B cell (primary cell): ENCODE data around the gene ADCY1. TPM values are rescaled to one million over a fixed set of nuclear protein-coding genes. Genes with fewer than 3 reads are reported as not detected.

Source experiments
- ATAC-seq: fragments of 200-7000 bp; cut with Tn5 transposase; one replicate; pipeline ENCODE4 v1.10.0; 2021; ENCODE audit warnings: low read depth, mild to moderate bottlenecking, moderate number of reproducible peaks, moderate library complexity
- CTCF ChIA-PET: fragments of 350-600 bp; sonication (Branson Sonifier 250); formaldehyde crosslinking; loops from one replicate; lab custom pipeline; 2021; ENCODE audit warnings: antibody characterized with exemption, inconsistent platforms; lab: Charles Lee
- POLR2A ChIA-PET: fragments of 350-600 bp; sonication (Branson Sonifier 250); formaldehyde crosslinking; loops from one replicate; lab custom pipeline; 2021; ENCODE audit warnings: antibody characterized with exemption; lab: Charles Lee
- DNase-seq: peaks from one replicate; pipeline ENCODE4 v3.0.0; 2013
- H2AFZ ChIP-seq: 2 replicates; pipeline ENCODE4 v1.6.1; 2012; ENCODE audit warnings: mild to moderate bottlenecking, low read depth, low read length; ENCODE audit not compliant: insufficient read depth, poor library complexity, severe bottlenecking
- H3K27ac ChIP-seq, 2 donors: 1 replicate in 1 of 2; 2 replicates in 1 of 2; pipeline ENCODE4 v1.5.1; 2012 to 2013; ENCODE audit warnings: low read length in 2 of 2, mild to moderate bottlenecking in 2 of 2, moderate library complexity in 1 of 2
- H3K27me3 ChIP-seq, 4 experiments: fragments of 200-600 bp in 1 of 4; sonication (generic) in 1 of 4; replicated peaks in 1 of 4; 1 replicate in 2 of 4; 2 replicates in 2 of 4; pipeline versions ENCODE4 v1.6.1 to v1.7.0; 2013 to 2016; ENCODE audit warnings: low read length in 3 of 4, mild to moderate bottlenecking in 2 of 4, mixed read lengths in 1 of 4, moderate library complexity in 1 of 4; ENCODE audit not compliant: insufficient read depth in 4 of 4, control insufficient read depth in 3 of 4; ENCODE audit errors: control extremely low read depth in 1 of 4
- H3K36me3 ChIP-seq, 2 experiments: replicated peaks in 1 of 2; 1 replicate in 1 of 2; 2 replicates in 1 of 2; pipeline versions ENCODE4 v1.6.1 to v1.7.1; 2013; ENCODE audit warnings: low read length in 1 of 2; ENCODE audit not compliant: insufficient read depth in 2 of 2, control insufficient read depth in 1 of 2; ENCODE audit errors: control extremely low read depth in 1 of 2, extremely low read depth in 1 of 2
- H3K4me1 ChIP-seq, 2 donors: fragments of 200-600 bp in 1 of 2; sonication (generic) in 1 of 2; 1 replicate in 1 of 2; 2 replicates in 1 of 2; pipeline versions ENCODE4 v1.5.1 to v1.6.1; 2013 to 2017; ENCODE audit warnings: low read length in 2 of 2; ENCODE audit not compliant: control insufficient read depth in 2 of 2, insufficient read depth in 2 of 2
- H3K4me2 ChIP-seq: replicated peaks from 2 replicates; pipeline ENCODE3; 2012; ENCODE audit warnings: mild to moderate bottlenecking, low read depth, low read length; ENCODE audit not compliant: poor library complexity, severe bottlenecking
- H3K4me3 ChIP-seq, 5 experiments: fragments of 200-600 bp in 1 of 5; sonication (generic) in 1 of 5; 1 replicate in 3 of 5; 2 replicates in 2 of 5; pipeline versions ENCODE4 v1.5.1 to v1.7.0; 2011 to 2016; ENCODE audit warnings: low read length in 4 of 5, mild to moderate bottlenecking in 4 of 5, low read depth in 2 of 5, control low read depth in 1 of 5, moderate library complexity in 1 of 5; ENCODE audit not compliant: insufficient read depth in 1 of 5; ENCODE audit errors: control extremely low read depth in 1 of 5, extremely low read depth in 1 of 5
- H3K79me2 ChIP-seq: fragments of 200-600 bp; sonication (generic); one replicate; pipeline ENCODE4 v1.6.0; 2016; ENCODE audit warnings: low read length; ENCODE audit not compliant: control insufficient read depth, insufficient read depth
- H3K9ac ChIP-seq: fragments of 200-600 bp; sonication (generic); 2 replicates; pipeline ENCODE4 v1.6.1; 2017; ENCODE audit warnings: mild to moderate bottlenecking, low read length, moderate library complexity
- H3K9me3 ChIP-seq, 3 donors: one replicate each; pipeline versions ENCODE4 v1.6.1 to v1.7.1; 2013; ENCODE audit warnings: low read length in 2 of 3; ENCODE audit not compliant: control insufficient read depth in 2 of 3, insufficient read depth in 1 of 3; ENCODE audit errors: control extremely low read depth in 1 of 3
- H4K20me1 ChIP-seq: 2 replicates; pipeline ENCODE4 v1.6.0; 2012; ENCODE audit warnings: mild to moderate bottlenecking, low read length; ENCODE audit not compliant: insufficient read depth, control insufficient read depth, poor library complexity, severe bottlenecking
- H3K27ac Mint-ChIP-seq: one replicate; pipeline ENCODE4 v1.8.0; 2021; ENCODE audit warnings: mixed read lengths
- H3K27me3 Mint-ChIP-seq: one replicate; pipeline ENCODE4 v1.8.0; 2021; ENCODE audit warnings: mixed read lengths
- H3K4me1 Mint-ChIP-seq: one replicate; pipeline ENCODE4 v1.8.0; 2021; ENCODE audit warnings: mixed read lengths
- H3K4me3 Mint-ChIP-seq: one replicate; pipeline ENCODE4 v1.8.0; 2021; ENCODE audit warnings: mixed read lengths
- H3K9me3 Mint-ChIP-seq: one replicate; pipeline ENCODE4 v1.8.0; 2022; ENCODE audit warnings: mixed read lengths; ENCODE audit not compliant: insufficient read depth
- EZH2 ChIP-seq: IDR thresholded peaks from 2 replicates; pipeline ENCODE4 v1.6.1; 2012; ENCODE audit warnings: borderline replicate concordance, low read depth, mild to moderate bottlenecking, moderate library complexity, low read length; ENCODE audit not compliant: insufficient read depth, poor library complexity, severe bottlenecking
- WGBS: methylation state at CpG from one replicate; pipeline ENCODE4 v1.1.5; 2013; ENCODE audit warnings: missing lambda C conversion rate; ENCODE audit not compliant: insufficient coverage; 5-methylcytosine and 5-hydroxymethylcytosine counted together
- intact Hi-C: fragments of 100-400 bp; cut with micrococcal nuclease; formaldehyde crosslinking; loops from one replicate; pipeline ENCODE4 v1.10.0; 2022
- polyA plus RNA-seq: library from polyadenylated mRNA; depleted of rRNA; stranded (reverse); fragments of >200 nt; gene quantifications from 2 replicates; pipeline ENCODE4 v1.2.3, GENCODE V29; 2012
- total RNA-seq, 2 donors: library from RNA; stranded (reverse); fragments of 120-200 nt in 1 of 2; gene quantifications; 1 replicate in 1 of 2; 2 replicates in 1 of 2; pipeline versions ENCODE4 v1.2.3 to v1.2.4, GENCODE V29; 2013 to 2022
- TF ChIP-seq, protein P1 (sequence below): fragments of 200-600 bp; IDR thresholded peaks from one replicate; pipeline ENCODE4 v1.8.0; 2022; ENCODE audit warnings: antibody characterized with exemption, mild to moderate bottlenecking

ADCY1 gene
- total and polyA plus RNA-seq, 2 donors (not counting 1 experiment from before 2014, with no cell fraction given): 0.05 to 0.12 TPM

DNA sequence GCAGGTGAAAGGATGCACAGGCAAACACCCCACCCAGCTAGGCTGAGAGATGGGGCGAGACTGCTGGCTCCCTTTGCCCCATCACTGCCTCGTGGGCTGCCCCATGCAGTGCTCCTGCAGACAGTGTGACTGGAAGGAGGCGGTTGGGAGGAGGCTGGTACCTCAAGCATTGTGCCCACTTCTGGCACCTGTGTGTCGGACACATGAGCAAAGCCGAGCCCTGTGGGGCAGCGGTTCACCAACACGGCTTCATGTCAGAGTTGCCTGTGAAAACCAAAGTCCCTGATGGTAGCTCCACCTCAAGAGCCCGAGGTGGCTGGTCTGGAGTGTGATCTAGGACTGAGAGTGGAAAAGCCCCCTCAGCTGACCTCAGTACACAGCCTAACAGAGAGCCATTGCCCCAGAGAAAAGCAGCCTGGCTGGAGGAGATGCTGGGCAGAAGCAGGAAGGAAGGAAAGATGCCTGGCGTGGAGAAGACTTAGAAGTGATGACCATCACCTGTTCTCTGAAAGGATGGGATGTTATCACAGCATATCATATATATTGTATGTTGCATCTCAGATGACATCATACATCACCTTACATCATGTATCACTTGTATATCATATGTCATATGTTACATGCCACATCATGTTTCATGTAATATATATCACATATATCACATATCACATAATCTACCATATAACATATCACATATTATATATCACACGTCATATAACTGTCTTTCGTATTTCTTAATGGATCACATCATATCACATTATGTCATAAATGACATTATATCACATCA lies 75.6 kb downstream of the ADCY1 start:
- H2AFZ ChIP-seq: no peak overlapping the region
- H3K9me3 ChIP-seq: no peaks in the 10 kb centered on the region
- TF ChIP-seq, protein P1, sequence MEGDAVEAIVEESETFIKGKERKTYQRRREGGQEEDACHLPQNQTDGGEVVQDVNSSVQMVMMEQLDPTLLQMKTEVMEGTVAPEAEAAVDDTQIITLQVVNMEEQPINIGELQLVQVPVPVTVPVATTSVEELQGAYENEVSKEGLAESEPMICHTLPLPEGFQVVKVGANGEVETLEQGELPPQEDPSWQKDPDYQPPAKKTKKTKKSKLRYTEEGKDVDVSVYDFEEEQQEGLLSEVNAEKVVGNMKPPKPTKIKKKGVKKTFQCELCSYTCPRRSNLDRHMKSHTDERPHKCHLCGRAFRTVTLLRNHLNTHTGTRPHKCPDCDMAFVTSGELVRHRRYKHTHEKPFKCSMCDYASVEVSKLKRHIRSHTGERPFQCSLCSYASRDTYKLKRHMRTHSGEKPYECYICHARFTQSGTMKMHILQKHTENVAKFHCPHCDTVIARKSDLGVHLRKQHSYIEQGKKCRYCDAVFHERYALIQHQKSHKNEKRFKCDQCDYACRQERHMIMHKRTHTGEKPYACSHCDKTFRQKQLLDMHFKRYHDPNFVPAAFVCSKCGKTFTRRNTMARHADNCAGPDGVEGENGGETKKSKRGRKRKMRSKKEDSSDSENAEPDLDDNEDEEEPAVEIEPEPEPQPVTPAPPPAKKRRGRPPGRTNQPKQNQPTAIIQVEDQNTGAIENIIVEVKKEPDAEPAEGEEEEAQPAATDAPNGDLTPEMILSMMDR: no peak
- Mint-ChIP-seq H3K4me1 (no peaks in the 10 kb centered on the region), H3K27ac (no peak overlapping the region), H3K4me3 (no peak overlapping the region), H3K27me3 (no peaks in the 10 kb centered on the region), H3K9me3 (no peaks in the 10 kb centered on the region)
- no peak overlapping the region for H3K4me2 ChIP-seq
- 89% methylated on average over 7 of the region's 11 CpGs for WGBS
- ChIA-PET POLR2A (no interaction called here), CTCF (no interaction called here)
- no peak overlapping the region for H3K9ac ChIP-seq
- peaks cover 0 to 4% (median 0%) of the 10 kb centered on the region in 4 experiments for H3K27me3 ChIP-seq
- H3K4me1 ChIP-seq: no peaks in the 10 kb centered on the region
- DNase-seq (no peak), ATAC-seq (no peak)
- no peak overlapping the region for H3K27ac ChIP-seq
- H3K79me2 ChIP-seq: no peaks in the 10 kb centered on the region
- intact Hi-C loops: no loop called here
- no peaks in the 10 kb centered on the region for H4K20me1 ChIP-seq
- no peak overlapping the region for H3K4me3 ChIP-seq
- H3K36me3 ChIP-seq: no peaks in the 10 kb centered on the region

DNA sequence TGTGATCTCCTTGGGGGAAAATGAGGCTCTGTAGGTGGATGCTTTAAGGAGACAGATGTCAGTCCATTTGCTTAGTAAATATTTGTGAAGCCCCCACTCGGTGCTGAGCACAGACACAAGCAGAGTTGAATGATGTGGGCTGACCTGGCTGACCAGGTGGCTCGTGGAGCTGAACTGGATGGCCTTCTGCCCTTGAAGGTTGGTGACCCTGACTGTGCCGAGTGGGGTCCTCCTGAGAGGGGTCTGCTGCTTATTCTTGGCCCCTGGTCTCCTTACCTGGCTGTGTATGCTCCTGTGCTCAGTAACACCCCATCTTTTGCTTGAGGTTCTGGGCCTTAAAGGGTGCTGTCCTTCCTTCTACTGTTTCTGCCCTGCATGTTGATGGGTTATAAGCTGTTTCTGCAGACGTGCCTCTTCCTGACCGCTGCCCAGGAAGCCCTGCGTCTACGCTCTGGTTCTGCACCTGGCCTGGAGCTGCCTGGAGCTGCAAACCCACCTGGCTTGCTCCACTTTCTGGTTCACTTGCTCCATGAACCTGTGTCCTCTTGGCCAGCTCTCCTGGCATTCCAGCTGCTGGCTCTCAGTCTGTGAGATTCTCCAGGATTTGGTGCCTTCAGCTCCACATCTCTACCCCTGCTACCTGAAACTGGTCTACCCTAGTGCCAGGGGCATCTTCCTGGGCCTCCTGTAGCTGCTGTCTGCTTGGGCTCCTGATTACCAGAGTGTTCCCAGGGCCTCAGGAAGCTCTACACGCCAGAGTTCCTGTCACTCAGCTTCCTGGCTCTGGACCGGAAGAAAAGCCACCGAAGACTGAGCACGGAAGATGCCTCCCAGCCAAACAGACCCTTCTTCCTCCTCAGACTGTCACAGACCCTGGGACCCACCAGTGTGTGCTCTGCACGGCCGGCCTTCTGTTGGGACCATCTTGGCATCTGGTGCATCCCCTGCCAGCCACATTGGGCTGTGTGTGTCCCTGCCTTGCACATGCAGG lies 76.5 kb downstream of the ADCY1 start:
- ATAC-seq (no peak), DNase-seq (no peak)
- no peak overlapping the region for H3K27ac ChIP-seq
- WGBS: 46% methylated on average over 11 of the region's 13 CpGs
- no peaks in the 10 kb centered on the region for H3K9me3 ChIP-seq
- H3K27me3 ChIP-seq: peaks cover 0 to 4% (median 0%) of the 10 kb centered on the region in 4 experiments
- no peak overlapping the region for H3K4me2 ChIP-seq
- H3K4me3 Mint-ChIP-seq: no peak overlapping the region
- H3K27me3 Mint-ChIP-seq: no peaks in the 10 kb centered on the region
- H3K9ac ChIP-seq: no peak overlapping the region
- H3K9me3 Mint-ChIP-seq: no peaks in the 10 kb centered on the region
- H3K36me3 ChIP-seq: no peaks in the 10 kb centered on the region
- no peak overlapping the region for H3K27ac Mint-ChIP-seq
- no peak overlapping the region for H2AFZ ChIP-seq
- intact Hi-C loops: no loop called here
- ChIA-PET POLR2A (no interaction called here), CTCF (no interaction called here)
- no peaks in the 10 kb centered on the region for H3K79me2 ChIP-seq
- no peak overlapping the region for H3K4me3 ChIP-seq
- H3K4me1 ChIP-seq: no peaks in the 10 kb centered on the region
- H3K4me1 Mint-ChIP-seq: no peaks in the 10 kb centered on the region
- H4K20me1 ChIP-seq: no peaks in the 10 kb centered on the region
- TF ChIP-seq EZH2: no peak
- TF ChIP-seq, protein P1: no peak
